ENCODE results near the gene KLHL30.

The KLHL30 gene

DNA sequence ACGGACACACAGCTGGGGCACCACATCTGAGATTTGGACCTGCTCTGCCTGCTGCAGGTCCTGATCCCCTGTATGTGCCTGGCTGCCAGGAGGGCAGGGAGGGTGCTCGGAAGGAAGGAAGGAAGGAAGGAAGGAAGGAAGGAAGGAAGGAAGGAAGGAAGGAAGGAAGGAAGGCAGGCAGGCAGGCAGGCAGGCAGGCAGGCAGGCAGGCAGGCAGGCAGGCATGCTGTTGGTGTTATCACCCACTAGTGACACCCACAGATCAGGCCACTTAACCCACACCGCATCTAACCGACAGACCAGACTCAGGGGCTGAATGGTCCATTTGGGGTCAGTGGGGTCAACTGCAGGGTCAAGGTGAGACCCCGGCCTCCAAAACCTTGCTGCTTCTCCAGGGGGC is 5.8 kb downstream of the KLHL30 start:
- Mint-ChIP-seq H3K27me3 (no peaks in the 10 kb centered on the region), H3K4me3 (no peak overlapping the region), H3K27ac (no peak overlapping the region), H3K36me3 (no peaks in the 10 kb centered on the region), H3K9me3 (no peaks in the 10 kb centered on the region), H3K4me1 (peaks cover 8% of the 10 kb centered on the region)

DNA sequence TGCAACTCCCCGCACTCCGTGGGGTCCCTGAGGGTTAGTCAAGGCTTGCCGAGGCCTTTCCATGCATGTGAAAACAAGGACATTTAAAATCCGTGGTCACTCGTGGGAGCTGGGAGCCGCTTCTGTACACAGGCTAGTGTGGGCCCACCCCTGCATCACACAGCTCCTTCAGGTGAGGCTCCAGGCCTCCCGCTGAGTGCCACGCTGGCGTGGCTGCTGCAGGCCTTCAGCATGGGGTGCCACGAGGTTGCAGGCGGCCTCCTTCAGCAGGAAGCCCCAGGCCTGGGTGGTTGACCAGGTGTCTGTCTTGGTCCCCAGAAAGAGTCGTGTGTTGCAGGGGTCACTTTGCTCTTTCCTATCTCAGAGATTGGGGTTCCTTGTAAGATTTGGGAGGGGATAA is 6.6 kb downstream of the KLHL30 start:
- Mint-ChIP-seq H3K4me1 (peaks cover 8% of the 10 kb centered on the region), H3K36me3 (no peaks in the 10 kb centered on the region), H3K27ac (no peak overlapping the region), H3K4me3 (no peak overlapping the region), H3K27me3 (no peaks in the 10 kb centered on the region), H3K9me3 (no peaks in the 10 kb centered on the region)

DNA sequence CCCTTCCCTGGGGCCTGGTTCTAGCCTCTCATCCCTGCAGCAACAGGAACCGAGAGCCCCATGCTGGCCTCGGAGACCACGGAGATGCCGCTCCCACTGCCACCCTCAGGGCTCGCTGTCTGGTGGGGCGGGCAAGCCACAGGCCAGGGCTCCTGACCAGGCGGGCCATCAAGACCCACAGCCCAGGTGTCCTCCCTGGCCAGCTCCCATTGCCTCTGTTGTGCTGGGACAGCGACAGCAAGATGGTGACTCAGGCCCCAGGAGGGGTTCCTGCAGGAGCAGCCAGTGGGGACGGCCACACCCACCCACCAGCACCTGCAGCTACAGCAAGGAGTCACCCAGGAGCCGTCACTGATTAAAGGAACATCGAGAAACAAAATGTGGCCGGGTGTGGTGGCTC is 7.4 kb downstream of the KLHL30 start:
- Mint-ChIP-seq H3K4me3 (no peak overlapping the region), H3K27me3 (no peaks in the 10 kb centered on the region), H3K4me1 (peaks cover 8% of the 10 kb centered on the region), H3K9me3 (no peaks in the 10 kb centered on the region), H3K27ac (no peak overlapping the region), H3K36me3 (no peaks in the 10 kb centered on the region)

DNA sequence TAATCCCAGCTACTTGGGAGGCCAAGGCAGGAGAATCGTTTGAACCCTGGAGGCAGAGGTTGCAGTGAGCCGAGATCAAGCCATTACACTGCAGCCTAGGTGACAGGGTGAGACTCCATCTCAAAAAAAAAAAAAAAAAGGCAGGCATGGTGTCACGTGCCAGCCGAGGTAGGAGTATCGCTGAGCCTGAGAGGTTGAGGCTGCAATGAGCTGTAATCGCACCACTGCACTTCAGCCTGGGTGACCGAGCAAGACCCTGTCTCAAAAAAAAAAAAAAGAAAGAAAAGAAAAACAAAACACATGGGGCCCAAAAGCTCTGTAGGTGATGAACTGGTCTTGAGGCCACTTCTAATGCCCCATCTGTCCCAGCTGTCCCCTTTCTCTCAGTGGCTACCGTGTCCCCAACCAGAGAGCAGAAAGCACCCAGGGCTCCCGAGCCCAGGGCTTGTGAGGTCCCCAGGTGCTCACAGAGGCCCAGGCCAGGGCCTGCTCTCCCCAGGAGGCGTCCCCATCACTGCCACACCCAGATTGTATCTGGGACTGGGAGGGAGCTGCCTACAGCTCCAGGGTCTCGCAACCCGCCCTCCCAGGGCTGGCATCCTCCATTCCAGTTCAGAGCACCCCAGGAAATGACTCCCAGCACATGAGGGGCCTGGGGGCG is 8.5 kb downstream of the KLHL30 start:
- peaks cover under 1% of the 10 kb centered on the region for H3K4me1 Mint-ChIP-seq
- H3K4me3 Mint-ChIP-seq: no peak overlapping the region
- H3K27me3 Mint-ChIP-seq: no peaks in the 10 kb centered on the region
- H3K9me3 Mint-ChIP-seq: no peaks in the 10 kb centered on the region
- H3K27ac Mint-ChIP-seq: no peak overlapping the region
- no peaks in the 10 kb centered on the region for H3K36me3 Mint-ChIP-seq

DNA sequence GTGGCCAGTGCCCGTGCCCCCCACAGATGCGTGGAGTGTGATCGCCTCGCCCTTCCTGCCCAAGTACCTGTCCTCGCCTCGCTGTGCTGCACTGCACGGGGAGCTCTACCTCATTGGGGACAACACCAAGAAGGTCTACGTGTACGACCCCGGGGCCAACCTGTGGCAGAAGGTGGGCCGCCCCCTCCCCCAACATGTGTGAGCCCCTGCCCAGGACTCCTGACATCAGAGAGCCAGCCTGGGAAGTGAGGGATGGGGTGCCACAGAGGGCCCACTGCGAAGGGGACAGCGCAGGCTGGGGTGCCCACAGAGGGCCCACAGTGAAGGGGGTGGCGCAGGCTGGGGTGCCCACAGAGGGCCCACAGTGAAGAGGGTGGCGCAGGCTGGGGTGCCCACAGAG is 10.5 kb downstream of the KLHL30 start:
- Mint-ChIP-seq H3K27me3 (no peaks in the 10 kb centered on the region), H3K27ac (no peak overlapping the region), H3K4me1 (no peaks in the 10 kb centered on the region), H3K4me3 (no peak overlapping the region), H3K9me3 (no peaks in the 10 kb centered on the region), H3K36me3 (no peaks in the 10 kb centered on the region)

DNA sequence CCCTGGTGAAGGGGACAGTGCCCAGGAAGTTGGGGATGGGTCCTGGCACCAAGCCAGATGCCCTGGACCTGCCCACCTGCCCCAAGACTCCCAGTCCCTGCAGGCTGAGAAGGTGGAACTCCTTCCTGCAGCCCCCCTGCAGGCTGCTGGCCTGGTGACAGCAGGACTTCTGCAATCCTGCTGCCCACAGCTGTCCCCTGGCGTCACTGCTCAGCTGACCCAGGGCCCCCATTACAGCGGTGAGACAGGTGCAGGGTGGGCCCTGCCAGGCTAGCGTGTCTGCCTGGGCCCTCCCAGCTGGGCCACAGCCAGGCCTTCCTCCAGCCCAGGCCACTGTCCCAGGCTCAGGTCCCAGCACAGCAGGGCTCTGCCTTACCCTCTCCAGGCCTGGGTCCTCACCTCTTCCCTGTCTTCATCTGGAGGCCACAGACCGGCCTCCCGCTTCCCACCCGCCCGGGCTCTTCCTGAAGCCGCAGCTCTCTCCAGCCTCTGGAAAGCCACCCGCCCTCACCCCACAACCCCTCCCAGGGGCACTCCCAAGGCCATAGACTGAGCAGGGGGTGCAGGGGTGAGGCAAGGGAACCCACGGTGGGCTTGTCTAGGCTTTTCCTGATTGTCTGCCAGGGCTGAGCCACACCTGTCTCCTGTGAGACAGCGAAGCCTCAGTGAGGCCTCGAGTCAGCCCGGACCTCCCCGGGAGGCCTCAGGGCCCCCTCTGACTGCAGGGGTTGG is 11.5 kb downstream of the KLHL30 start:
- Mint-ChIP-seq H3K4me3 (no peak overlapping the region), H3K27me3 (no peaks in the 10 kb centered on the region), H3K4me1 (no peaks in the 10 kb centered on the region), H3K27ac (no peak overlapping the region), H3K36me3 (no peaks in the 10 kb centered on the region), H3K9me3 (no peaks in the 10 kb centered on the region)

DNA sequence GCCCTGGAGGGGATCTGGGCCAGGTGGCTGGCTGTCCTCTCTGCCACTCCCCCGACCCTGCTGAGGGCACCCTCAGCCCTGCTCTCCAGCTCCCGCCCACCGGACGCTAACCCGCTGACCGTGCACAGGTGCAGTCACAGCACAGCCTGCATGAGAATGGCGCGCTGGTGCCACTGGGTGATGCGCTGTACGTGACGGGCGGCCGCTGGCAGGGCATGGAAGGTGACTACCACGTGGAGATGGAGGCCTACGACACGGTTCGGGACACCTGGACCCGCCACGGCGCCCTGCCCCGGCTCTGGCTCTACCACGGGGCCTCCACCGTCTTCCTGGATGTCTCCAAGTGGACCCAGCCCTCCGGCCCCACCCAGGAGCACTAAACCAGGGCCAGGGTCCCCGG is 12.2 kb downstream of the KLHL30 start:
- no peaks in the 10 kb centered on the region for H3K4me1 Mint-ChIP-seq
- no peaks in the 10 kb centered on the region for H3K9me3 Mint-ChIP-seq
- H3K27me3 Mint-ChIP-seq: no peaks in the 10 kb centered on the region
- H3K4me3 Mint-ChIP-seq: no peak overlapping the region
- H3K36me3 Mint-ChIP-seq: no peaks in the 10 kb centered on the region
- H3K27ac Mint-ChIP-seq: no peak overlapping the region

DNA sequence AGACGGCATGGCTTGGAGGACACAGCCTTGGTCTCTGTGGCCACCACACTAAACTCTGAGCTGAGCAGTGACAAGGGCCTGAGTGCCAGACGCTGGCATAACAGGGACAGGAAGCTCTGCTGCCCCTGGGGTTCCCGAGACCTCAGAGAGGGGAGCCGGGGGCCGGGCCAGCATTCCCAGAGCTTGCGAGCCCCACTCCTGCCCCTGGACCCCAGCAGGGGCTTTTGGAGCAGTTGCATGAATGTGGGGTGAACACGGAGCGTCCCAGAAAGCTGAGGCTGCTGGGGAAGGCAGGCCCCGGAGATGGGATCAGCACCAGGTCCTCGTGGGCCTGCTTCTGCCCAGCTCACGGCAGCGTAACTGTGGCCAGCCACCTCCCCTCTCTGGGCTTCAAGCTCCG is 12.7 kb downstream of the KLHL30 start:
- H3K9me3 Mint-ChIP-seq: no peaks in the 10 kb centered on the region
- H3K27me3 Mint-ChIP-seq: no peaks in the 10 kb centered on the region
- no peak overlapping the region for H3K4me3 Mint-ChIP-seq

DNA sequence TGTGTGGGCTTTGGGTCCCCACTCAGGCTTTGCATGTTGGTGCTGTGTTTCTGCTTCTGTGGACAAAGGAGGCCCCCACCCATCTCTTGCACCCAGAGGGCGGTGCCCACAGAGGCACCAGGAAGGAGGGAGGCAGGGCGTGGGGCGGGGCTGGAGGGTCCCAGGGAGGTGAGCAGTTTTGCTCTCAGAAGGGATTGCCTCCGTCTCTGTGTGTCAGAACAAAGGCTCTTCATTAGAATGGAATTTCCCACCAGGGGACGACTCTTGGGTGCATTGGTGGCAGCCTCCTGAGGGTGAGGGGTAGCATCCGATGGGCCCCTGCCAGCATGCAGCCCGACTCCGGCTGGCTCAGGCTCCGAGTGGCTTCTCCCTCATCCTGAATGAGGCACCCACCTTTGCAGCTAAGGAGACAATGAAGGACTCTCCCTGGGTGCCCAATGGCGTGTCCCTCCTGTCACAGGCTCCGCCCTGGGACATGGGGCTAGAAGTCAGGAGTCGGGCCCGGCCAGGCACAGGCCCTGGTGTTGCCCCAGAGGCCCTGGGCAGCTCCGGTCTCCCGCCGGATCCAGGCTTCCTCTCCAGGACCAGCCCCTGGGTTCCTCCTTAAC is 13.3 kb downstream of the KLHL30 start:
- H3K9me3 Mint-ChIP-seq: no peaks in the 10 kb centered on the region
- no peak overlapping the region for H3K27ac Mint-ChIP-seq
- no peaks in the 10 kb centered on the region for H3K27me3 Mint-ChIP-seq
- H3K4me3 Mint-ChIP-seq: no peak overlapping the region
- no peaks in the 10 kb centered on the region for H3K36me3 Mint-ChIP-seq
- H3K4me1 Mint-ChIP-seq: no peaks in the 10 kb centered on the region

More for the DNA sequence above, 12.7 kb downstream of the KLHL30 start:
- H3K4me1 Mint-ChIP-seq: no peaks in the 10 kb centered on the region
- H3K27ac Mint-ChIP-seq: no peak overlapping the region
- H3K36me3 Mint-ChIP-seq: no peaks in the 10 kb centered on the region

DNA sequence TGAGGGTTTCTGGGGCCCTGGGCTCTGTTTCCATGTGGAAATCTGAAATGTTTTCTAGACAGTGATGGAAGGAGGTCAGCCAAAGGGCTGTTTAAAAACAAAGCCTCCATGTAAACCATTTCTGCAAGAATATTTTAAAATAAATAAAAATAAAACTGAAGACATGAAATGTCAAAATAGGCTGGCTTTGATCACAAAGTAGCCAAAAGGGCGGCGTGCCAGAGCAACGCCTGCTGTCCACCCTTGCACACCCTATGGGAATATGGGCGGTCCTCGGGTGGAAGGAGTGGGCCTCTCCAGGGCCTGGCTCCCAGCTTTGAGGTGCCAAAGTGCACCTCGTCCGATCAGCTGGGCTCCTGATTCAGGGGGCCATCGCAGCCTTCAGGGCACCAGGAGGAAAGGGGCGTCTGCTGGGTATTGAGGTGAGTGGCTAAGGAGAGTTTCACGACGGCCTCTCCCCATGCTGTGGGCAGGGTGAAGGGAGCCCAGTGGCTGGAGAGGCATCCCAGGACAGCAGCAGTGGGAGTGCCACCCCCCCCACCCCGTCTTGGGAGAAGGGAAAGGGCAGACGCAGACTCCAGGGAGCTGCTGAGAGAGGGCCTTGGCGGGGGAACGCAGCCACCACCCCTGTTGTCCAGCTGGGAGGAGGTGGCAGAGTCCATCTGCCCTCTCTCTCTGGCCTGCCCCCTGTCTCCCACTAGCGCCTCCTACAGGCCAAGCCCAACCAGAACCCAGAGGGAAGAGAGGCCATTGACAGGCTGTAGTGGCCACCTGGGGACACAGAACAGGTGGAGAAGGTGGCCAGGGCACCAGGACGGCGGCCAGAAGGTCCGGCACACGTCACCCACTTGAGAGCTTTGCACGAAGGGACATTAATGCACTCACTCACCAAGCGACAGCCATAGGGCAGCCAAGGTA is 14.6 kb downstream of the KLHL30 start:
- Mint-ChIP-seq H3K4me3 (no peak overlapping the region), H3K4me1 (no peaks in the 10 kb centered on the region), H3K27ac (no peak overlapping the region), H3K36me3 (no peaks in the 10 kb centered on the region), H3K27me3 (no peaks in the 10 kb centered on the region), H3K9me3 (no peaks in the 10 kb centered on the region)

DNA sequence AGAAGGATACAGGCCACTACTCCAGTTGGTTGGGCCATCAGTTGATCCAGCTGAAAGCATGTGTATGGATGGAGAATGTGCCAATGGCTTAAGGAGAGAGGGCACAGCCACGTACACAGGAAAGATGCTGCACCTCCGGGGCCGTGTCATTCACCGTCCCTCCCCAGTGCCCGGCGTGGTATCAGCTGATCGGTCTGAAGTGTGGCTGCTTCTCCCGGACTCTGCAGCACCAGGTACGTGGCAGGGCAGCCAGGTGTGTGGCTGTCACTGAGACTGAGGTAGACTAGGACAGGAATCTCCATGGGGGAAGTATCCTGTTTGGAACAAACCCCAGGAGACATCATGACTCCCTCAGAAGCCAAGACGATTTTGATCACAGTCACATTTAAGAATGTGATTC is 16.1 kb downstream of the KLHL30 start:
- H3K27me3 Mint-ChIP-seq: peaks cover 3% of the 10 kb centered on the region
- H3K4me1 Mint-ChIP-seq: peaks cover 5% of the 10 kb centered on the region
- no peaks in the 10 kb centered on the region for H3K9me3 Mint-ChIP-seq
- no peak overlapping the region for H3K4me3 Mint-ChIP-seq
- no peaks in the 10 kb centered on the region for H3K36me3 Mint-ChIP-seq
- no peak overlapping the region for H3K27ac Mint-ChIP-seq

DNA sequence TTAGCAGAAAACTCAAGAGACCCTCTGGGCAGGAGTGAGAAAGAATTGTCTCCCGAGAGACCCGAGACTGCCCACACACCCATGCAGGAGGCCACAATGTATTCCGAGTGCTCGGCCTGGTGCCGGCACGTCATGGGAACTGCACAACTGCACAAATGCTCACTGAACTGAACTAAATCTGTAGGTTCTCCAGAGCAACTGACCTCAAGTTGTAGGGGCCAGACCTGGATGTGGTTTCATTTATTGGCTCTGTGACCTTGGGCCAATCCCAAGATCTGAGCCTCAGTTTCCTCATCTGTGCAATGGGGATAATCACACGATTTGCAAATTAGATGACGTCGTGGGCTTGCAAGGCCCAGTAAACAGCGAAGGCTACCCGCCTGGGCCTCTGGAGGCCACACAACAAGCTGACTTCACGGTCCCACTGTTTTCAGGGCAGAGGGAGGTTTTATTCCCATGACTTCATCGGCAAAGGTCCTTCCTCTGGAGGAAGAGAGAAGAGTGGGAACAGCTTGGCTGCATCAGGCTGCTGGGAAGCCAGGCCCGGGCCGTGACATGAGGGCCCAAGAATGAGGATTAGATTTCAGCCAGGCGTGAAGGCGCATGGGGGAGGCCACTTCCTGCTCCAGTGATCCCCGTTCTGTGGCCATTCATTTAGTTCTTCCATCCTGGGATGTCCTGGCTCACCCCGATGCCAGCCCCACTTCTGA is 16.7 kb downstream of the KLHL30 start:
- no peaks in the 10 kb centered on the region for H3K9me3 Mint-ChIP-seq
- no peak overlapping the region for H3K4me3 Mint-ChIP-seq
- peaks cover 3% of the 10 kb centered on the region for H3K27me3 Mint-ChIP-seq
- no peak overlapping the region for H3K27ac Mint-ChIP-seq
- peaks cover 7% of the 10 kb centered on the region for H3K4me1 Mint-ChIP-seq
- H3K36me3 Mint-ChIP-seq: no peaks in the 10 kb centered on the region

DNA sequence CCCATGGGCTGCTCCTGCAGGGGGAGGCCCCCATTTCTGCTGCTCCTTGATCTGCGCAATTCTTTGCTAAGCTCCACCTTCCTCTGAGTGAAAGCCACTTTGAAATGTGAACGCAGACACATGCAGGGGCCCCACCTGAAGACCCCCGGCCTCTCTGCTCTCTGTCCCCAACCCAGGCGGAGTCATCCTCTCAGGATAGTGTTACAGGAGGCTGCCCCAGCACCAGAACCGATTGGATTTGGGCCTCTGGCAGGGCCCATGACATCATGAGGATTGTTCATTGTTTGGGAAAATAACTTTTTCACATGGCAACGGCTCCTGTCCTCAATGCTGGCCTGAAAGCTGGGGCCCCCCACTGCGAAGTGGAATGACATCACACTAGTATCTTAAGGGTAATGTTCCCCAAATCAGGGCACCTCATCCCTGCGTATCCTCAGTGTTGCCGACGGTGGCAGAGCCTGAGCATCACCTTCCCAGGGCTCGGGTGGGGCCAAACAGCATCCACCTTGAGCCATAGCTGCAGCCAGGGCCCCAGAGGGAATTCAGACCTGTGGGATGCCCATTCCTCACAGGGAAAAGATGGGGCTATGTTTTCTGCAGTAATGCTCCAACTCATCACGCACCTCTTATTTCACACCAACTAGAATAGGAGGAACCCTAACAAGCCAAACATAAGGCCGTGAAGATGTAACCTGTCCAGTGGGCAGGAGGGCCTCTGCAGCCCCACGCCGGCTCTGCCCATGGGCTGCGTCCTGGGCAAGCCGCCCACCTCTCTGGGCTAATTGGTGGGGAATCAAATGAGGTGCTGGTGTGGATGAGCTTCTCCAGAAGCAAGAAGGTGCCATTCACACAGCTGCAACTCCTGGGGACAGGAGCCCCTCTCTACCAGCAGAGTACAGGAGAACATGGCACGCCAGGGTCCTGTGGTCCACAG is 17.6 kb downstream of the KLHL30 start:
- Mint-ChIP-seq H3K4me3 (no peak overlapping the region), H3K36me3 (no peaks in the 10 kb centered on the region), H3K27me3 (peaks cover 7% of the 10 kb centered on the region), H3K4me1 (peaks cover 7% of the 10 kb centered on the region), H3K9me3 (no peaks in the 10 kb centered on the region), H3K27ac (no peak overlapping the region)

DNA sequence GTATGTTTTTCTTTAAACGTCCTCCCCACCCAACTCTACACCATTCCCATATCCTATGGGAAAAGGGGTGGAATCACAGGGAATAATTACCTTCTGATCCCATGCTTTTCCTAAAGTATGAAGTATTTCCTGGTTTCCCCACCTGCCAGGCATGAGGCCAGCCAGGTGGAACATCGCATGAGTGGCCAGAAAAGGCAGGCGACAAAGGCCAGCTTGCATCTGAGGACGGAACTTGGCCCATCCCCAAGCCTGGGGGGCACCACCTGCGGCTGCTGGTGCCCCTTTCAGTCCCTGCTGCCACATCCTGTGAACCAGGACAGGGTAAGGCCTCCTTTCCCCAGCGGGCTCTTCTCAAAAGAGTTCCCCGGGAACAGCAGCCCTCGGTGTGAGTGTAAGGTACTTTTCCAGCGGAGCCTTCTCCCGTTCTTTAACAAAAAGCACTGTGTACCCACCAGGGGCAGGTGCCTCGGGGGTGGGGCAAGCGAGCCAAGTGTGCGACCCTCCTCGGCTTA is 19.1 kb downstream of the KLHL30 start:
- Mint-ChIP-seq H3K4me1 (peaks cover 7% of the 10 kb centered on the region), H3K36me3 (no peaks in the 10 kb centered on the region), H3K27me3 (peaks cover 8% of the 10 kb centered on the region), H3K9me3 (no peaks in the 10 kb centered on the region), H3K27ac (no peak overlapping the region), H3K4me3 (peak overlapping the region; percentile 7)
